ENCODE measurements around the gene ADGRG1. TPM values are rescaled to one million over a fixed set of nuclear protein-coding genes. Genes with fewer than 3 reads are reported as not detected.

The ADGRG1 gene
- total RNA-seq, 4 donors from 2014 or later = 6.5 to 87.0 (median 7.8) TPM

DNA sequence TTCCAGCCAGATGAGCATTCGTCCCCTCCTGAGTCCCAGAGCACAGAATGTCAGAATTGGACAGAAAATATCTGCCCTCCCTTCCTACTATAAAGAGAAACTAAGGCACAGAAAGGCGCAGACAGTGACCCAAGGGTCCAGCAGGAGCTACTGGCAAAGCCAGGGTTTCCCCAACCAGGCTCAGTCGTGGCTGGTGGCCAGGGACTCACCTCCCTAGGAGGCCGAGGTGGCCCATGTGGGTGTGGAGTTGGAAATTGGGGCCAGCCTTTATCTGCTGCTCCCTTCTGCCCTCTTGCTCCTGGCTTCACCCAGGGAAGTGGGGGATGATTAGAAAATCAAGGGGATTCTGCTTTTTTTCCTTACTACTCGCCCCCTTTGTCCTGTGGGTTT, 67.2 kb downstream of the ADGRG1 start:
- Histone ChIP-seq H3K4me3 (no peak overlapping the region), H3K4me1 (no peaks in the 10 kb centered on the region), H3K9me3 (no peaks in the 10 kb centered on the region), H3K36me3 (no peaks in the 10 kb centered on the region), H3K27ac (no peak overlapping the region), H3K27me3 (no peaks in the 10 kb centered on the region)
- intact Hi-C loops (cut with DNase I; ENCODE audit: low total_unique reads) = no loop called here
- DNase-seq = no peak
- TF ChIP-seq POLR2A (IDR thresholded peaks at IDR 0.05) = no peak
- TF ChIP-seq, protein P1, sequence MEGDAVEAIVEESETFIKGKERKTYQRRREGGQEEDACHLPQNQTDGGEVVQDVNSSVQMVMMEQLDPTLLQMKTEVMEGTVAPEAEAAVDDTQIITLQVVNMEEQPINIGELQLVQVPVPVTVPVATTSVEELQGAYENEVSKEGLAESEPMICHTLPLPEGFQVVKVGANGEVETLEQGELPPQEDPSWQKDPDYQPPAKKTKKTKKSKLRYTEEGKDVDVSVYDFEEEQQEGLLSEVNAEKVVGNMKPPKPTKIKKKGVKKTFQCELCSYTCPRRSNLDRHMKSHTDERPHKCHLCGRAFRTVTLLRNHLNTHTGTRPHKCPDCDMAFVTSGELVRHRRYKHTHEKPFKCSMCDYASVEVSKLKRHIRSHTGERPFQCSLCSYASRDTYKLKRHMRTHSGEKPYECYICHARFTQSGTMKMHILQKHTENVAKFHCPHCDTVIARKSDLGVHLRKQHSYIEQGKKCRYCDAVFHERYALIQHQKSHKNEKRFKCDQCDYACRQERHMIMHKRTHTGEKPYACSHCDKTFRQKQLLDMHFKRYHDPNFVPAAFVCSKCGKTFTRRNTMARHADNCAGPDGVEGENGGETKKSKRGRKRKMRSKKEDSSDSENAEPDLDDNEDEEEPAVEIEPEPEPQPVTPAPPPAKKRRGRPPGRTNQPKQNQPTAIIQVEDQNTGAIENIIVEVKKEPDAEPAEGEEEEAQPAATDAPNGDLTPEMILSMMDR (IDR thresholded peaks at IDR 0.05) = no peak

GRCh38 chr16:57696240-57696639, 67.8 kb downstream of the ADGRG1 start:
- no peak overlapping the region for H3K4me3 ChIP-seq

GRCh38 chr16:57697896-57698537, 69.6 kb downstream of the ADGRG1 start:
- H3K27ac ChIP-seq = no peak overlapping the region
- H3K36me3 ChIP-seq = no peaks in the 10 kb centered on the region
- H3K4me1 ChIP-seq = no peaks in the 10 kb centered on the region
- H3K9me3 ChIP-seq = no peaks in the 10 kb centered on the region
- TF ChIP-seq, protein P1 (IDR thresholded peaks at IDR 0.05) = no peak
- no peak for TF ChIP-seq POLR2A (IDR thresholded peaks at IDR 0.05)
- no peaks in the 10 kb centered on the region for H3K27me3 ChIP-seq
- intact Hi-C loops (cut with DNase I; ENCODE audit: low total_unique reads) = no loop called here
- H3K4me3 ChIP-seq = no peak overlapping the region
- no peak for DNase-seq

More at GRCh38 chr16:57696240-57696639, 67.8 kb downstream of the ADGRG1 start:
- Histone ChIP-seq H3K9me3 (no peaks in the 10 kb centered on the region), H3K4me1 (no peaks in the 10 kb centered on the region), H3K27me3 (no peaks in the 10 kb centered on the region), H3K36me3 (no peaks in the 10 kb centered on the region), H3K27ac (no peak overlapping the region)
- TF ChIP-seq, protein P1 (IDR thresholded peaks at IDR 0.05) = no peak
- no peak for TF ChIP-seq POLR2A (IDR thresholded peaks at IDR 0.05)
- intact Hi-C loops (cut with DNase I; ENCODE audit: low total_unique reads) = no loop called here
- DNase-seq = no peak

DNA sequence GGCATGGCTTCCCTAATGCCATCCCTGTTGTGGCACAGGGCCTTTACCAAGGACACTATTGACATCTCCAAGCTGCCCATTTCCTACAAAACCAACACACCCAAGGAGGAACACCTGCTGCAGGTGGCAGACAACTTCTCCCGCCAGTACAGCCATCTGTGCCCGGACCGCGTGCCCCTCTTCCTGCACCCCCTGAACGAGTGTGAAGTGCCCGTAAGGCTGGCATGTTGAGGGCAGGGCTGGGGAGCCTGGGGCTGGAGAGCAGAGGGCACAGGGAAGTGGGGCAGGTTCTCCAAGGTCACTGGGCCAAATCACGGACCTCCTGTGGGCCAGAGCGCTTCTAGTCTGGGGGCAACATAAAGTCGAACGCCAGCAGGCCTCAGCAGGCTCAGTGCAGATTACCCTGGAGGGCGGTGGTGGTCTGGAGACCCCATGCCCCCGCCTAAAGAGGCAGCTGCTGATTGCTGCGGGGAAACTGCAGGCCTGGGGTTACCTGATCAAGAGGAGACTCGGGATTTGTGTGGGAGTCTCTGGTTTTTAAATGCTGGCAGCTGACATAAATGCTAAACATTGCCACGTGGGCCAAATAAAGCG, 70.5 kb downstream of the ADGRG1 start:
- intact Hi-C loops (cut with DNase I; ENCODE audit: low total_unique reads) = no loop called here
- H3K27me3 ChIP-seq = no peaks in the 10 kb centered on the region
- H3K27ac ChIP-seq = no peak overlapping the region
- H3K9me3 ChIP-seq = no peaks in the 10 kb centered on the region
- no peak for TF ChIP-seq POLR2A (IDR thresholded peaks at IDR 0.05)
- TF ChIP-seq, protein P1 (IDR thresholded peaks at IDR 0.05) = no peak
- no peak overlapping the region for H3K4me3 ChIP-seq
- no peaks in the 10 kb centered on the region for H3K36me3 ChIP-seq
- no peak for DNase-seq
- no peaks in the 10 kb centered on the region for H3K4me1 ChIP-seq

DNA sequence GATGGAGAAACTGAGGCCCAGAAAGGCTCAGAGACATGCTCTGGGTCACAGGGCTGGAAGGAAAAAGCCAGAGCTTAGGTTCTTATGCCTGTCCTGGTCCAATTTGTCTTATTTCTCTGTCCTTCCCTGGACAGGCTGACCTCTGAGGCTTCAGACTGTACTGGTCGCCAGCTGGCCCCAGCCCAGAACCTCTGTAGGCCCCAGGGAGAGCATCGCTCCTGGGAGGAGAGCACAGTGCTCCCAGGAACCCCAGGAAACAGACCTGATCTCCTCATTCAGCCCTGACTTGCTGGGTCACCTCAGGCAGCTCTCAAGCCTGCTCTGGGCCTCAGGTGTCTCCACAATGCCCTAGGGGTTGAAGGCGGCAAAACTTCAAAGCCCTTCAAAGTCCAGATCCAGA, 71.1 kb downstream of the ADGRG1 start:
- DNase-seq = no peak
- Histone ChIP-seq H3K9me3 (no peaks in the 10 kb centered on the region), H3K27me3 (no peaks in the 10 kb centered on the region), H3K27ac (no peak overlapping the region), H3K36me3 (no peaks in the 10 kb centered on the region), H3K4me1 (no peaks in the 10 kb centered on the region), H3K4me3 (no peak overlapping the region)
- no peak for TF ChIP-seq POLR2A (IDR thresholded peaks at IDR 0.05)
- TF ChIP-seq, protein P1 (IDR thresholded peaks at IDR 0.05) = no peak
- intact Hi-C loops (cut with DNase I; ENCODE audit: low total_unique reads) = no loop called here

All from uterus (tissue), 4 donors.